ENCODE measurements around the gene ALK. TPM values are rescaled to one million over a fixed set of nuclear protein-coding genes. Genes with fewer than 3 reads are reported as not detected.

The ALK gene
- total RNA-seq, 1 donor, result under 0.01 TPM

DNA sequence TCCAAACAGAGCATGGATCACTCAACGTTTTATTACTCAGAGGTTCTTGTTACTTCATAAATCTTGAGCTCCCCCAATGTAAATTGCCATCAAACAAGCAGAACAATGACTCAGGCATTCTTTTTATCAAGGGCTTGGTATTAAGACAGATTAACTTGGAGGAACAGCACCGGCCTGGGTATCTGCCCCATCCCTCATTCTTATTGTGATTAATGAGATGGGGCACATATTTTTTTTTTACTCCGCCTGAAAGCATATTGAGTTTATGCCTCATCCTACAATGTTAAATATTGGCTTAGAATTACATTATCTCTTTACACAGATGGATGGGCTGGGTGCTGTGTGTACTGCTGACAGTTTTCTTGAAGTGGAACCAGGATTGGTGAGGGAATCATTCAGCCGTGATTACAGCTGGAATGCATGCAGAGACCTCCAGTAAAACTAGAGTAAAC lies 418.9 kb downstream of the ALK start:
- H3K4me1 ChIP-seq (ENCODE audit: insufficient read depth, low read length), result no peaks in the 10 kb centered on the region
- H2AFZ ChIP-seq (ENCODE audit: low read length), result no peak overlapping the region
- no peak overlapping the region for H3K4me2 ChIP-seq (ENCODE audit: insufficient read depth, low read length)
- no peaks in the 10 kb centered on the region for H4K20me1 ChIP-seq (ENCODE audit: insufficient read depth, low read length)
- no peaks in the 10 kb centered on the region for H3K36me3 ChIP-seq (ENCODE audit: insufficient read depth, low read length)
- TF ChIP-seq, protein P1, sequence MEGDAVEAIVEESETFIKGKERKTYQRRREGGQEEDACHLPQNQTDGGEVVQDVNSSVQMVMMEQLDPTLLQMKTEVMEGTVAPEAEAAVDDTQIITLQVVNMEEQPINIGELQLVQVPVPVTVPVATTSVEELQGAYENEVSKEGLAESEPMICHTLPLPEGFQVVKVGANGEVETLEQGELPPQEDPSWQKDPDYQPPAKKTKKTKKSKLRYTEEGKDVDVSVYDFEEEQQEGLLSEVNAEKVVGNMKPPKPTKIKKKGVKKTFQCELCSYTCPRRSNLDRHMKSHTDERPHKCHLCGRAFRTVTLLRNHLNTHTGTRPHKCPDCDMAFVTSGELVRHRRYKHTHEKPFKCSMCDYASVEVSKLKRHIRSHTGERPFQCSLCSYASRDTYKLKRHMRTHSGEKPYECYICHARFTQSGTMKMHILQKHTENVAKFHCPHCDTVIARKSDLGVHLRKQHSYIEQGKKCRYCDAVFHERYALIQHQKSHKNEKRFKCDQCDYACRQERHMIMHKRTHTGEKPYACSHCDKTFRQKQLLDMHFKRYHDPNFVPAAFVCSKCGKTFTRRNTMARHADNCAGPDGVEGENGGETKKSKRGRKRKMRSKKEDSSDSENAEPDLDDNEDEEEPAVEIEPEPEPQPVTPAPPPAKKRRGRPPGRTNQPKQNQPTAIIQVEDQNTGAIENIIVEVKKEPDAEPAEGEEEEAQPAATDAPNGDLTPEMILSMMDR (IDR thresholded peaks at IDR 0.05; ENCODE audit: extremely low read depth, low read depth, low read length), result no peak
- H3K4me3 ChIP-seq (ENCODE audit: insufficient read depth, low read length), result no peak overlapping the region
- no peaks in the 10 kb centered on the region for H3K9me3 ChIP-seq (ENCODE audit: low read depth, low read length)
- H3K79me2 ChIP-seq (ENCODE audit: insufficient read depth, low read length), result no peaks in the 10 kb centered on the region
- H3K27ac ChIP-seq (ENCODE audit: low read depth, low read length), result no peak overlapping the region
- H3K27me3 ChIP-seq (ENCODE audit: insufficient read depth, low read length), result peaks cover 3% of the 10 kb centered on the region
- DNase-seq (ENCODE audit: insufficient read length, low spot score, missing footprints), result no peak

DNA sequence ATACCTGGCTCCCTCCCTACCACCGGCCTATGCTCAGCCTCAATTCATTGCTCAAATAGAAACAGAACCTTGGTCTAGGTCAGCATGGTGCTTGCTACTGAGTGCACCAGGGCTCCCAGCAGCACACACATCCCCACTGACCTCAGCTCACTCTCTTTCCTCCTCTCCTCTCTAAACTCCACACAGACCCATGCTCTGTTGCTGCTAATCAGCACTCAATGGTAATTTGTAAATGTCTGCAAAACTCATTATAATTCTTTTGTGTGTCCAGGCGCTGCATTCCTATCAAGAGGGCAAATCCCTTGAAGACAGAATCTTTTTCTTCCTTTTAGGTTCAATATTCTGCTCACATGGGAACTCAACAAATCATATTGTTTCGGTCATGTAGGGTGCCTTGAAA lies 424.0 kb downstream of the ALK start:
- no peaks in the 10 kb centered on the region for H3K36me3 ChIP-seq (ENCODE audit: insufficient read depth, low read length)
- no peaks in the 10 kb centered on the region for H4K20me1 ChIP-seq (ENCODE audit: insufficient read depth, low read length)
- DNase-seq (ENCODE audit: insufficient read length, low spot score, missing footprints), result no peak
- no peak overlapping the region for H3K4me2 ChIP-seq (ENCODE audit: insufficient read depth, low read length)
- H3K9me3 ChIP-seq (ENCODE audit: low read depth, low read length), result no peaks in the 10 kb centered on the region
- no peaks in the 10 kb centered on the region for H3K79me2 ChIP-seq (ENCODE audit: insufficient read depth, low read length)
- no peak overlapping the region for H3K27ac ChIP-seq (ENCODE audit: low read depth, low read length)
- no peaks in the 10 kb centered on the region for H3K4me1 ChIP-seq (ENCODE audit: insufficient read depth, low read length)
- TF ChIP-seq, protein P1 (IDR thresholded peaks at IDR 0.05; ENCODE audit: extremely low read depth, low read depth, low read length), result no peak
- no peak overlapping the region for H2AFZ ChIP-seq (ENCODE audit: low read length)
- no peaks in the 10 kb centered on the region for H3K27me3 ChIP-seq (ENCODE audit: insufficient read depth, low read length)
- H3K4me3 ChIP-seq (ENCODE audit: insufficient read depth, low read length), result no peak overlapping the region

DNA sequence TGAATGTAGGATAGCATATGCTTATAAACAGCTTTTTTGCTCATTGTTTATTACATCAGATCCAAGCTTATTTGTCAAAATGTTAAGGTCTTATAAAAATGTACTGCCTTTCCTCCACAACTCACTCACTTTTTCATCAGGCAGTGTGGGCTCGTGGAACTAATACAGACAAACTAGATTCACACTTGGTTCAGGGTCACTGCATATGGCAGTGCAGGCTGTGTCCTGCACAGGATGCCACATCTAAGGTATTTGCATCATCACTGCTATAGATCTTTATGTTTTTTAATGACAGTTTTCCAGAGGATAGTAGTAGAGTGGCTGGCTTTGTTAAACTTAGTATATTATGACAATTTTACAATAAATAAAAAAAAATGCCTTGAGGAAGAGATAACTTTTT lies 425.2 kb downstream of the ALK start:
- no peaks in the 10 kb centered on the region for H3K27me3 ChIP-seq (ENCODE audit: insufficient read depth, low read length)
- no peaks in the 10 kb centered on the region for H3K9me3 ChIP-seq (ENCODE audit: low read depth, low read length)
- no peak overlapping the region for H3K27ac ChIP-seq (ENCODE audit: low read depth, low read length)
- no peaks in the 10 kb centered on the region for H3K79me2 ChIP-seq (ENCODE audit: insufficient read depth, low read length)
- H2AFZ ChIP-seq (ENCODE audit: low read length), result no peak overlapping the region
- no peak for DNase-seq (ENCODE audit: insufficient read length, low spot score, missing footprints)
- no peaks in the 10 kb centered on the region for H3K4me1 ChIP-seq (ENCODE audit: insufficient read depth, low read length)
- no peak overlapping the region for H3K4me3 ChIP-seq (ENCODE audit: insufficient read depth, low read length)
- no peak overlapping the region for H3K4me2 ChIP-seq (ENCODE audit: insufficient read depth, low read length)
- no peaks in the 10 kb centered on the region for H3K36me3 ChIP-seq (ENCODE audit: insufficient read depth, low read length)
- no peaks in the 10 kb centered on the region for H4K20me1 ChIP-seq (ENCODE audit: insufficient read depth, low read length)
- TF ChIP-seq, protein P1 (IDR thresholded peaks at IDR 0.05; ENCODE audit: extremely low read depth, low read depth, low read length), result no peak

DNA sequence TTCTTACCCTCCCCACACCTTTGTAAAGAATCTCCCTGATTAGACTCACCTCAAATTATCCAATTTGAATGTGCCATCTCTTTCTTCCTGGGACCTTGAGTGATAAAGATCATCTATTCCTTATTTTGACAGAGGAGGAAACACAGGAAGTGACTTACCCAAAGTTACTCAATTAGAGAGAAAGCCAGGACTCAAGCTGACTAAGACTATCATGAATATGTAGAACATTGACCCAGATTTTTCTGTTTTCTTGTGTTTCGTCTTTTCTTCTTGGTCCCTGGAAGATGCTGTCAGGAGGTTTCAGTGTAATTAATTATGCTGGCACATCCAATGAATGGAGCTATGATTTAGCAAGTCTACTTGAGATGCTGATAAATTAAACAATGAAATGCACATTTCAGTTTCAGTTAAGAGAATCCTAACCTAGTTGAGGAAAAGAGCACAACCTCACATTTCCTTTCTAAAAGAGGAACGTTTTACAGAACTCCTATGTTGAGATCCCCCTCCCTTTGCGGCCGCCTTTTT lies 425.8 kb downstream of the ALK start:
- Histone ChIP-seq H3K27me3 (ENCODE audit: insufficient read depth, low read length) (no peaks in the 10 kb centered on the region), H3K27ac (ENCODE audit: low read depth, low read length) (no peak overlapping the region), H3K4me3 (ENCODE audit: insufficient read depth, low read length) (no peak overlapping the region), H3K36me3 (ENCODE audit: insufficient read depth, low read length) (no peaks in the 10 kb centered on the region), H3K9me3 (ENCODE audit: low read depth, low read length) (no peaks in the 10 kb centered on the region), H2AFZ (ENCODE audit: low read length) (no peak overlapping the region), H3K4me1 (ENCODE audit: insufficient read depth, low read length) (no peaks in the 10 kb centered on the region), H4K20me1 (ENCODE audit: insufficient read depth, low read length) (no peaks in the 10 kb centered on the region), H3K79me2 (ENCODE audit: insufficient read depth, low read length) (no peaks in the 10 kb centered on the region), H3K4me2 (ENCODE audit: insufficient read depth, low read length) (no peak overlapping the region)
- TF ChIP-seq, protein P1 (IDR thresholded peaks at IDR 0.05; ENCODE audit: extremely low read depth, low read depth, low read length), result no peak
- DNase-seq (ENCODE audit: insufficient read length, low spot score, missing footprints), result no peak

Measured in osteoblast (primary cell).